Putamen (tissue), 1 donor: ENCODE measurements around the gene CCT4.
"Not testable (repeated sequence)": the region's sequence is repeated elsewhere in the genome, so short reads cannot be mapped to it uniquely, and the experiment has no call there.

Source experiments
- DNase-seq: peaks from one replicate; pipeline ENCODE4 v3.0.0-alpha.2; 2016; ENCODE audit warnings: low spot score

Gene CCT4

GRCh38 chr2:61888267-61889055, at the start of gene CCT4:
Gene CCT4, minus strand, starts transcription at chr2:61888656. Its CDS starts 149 bp downstream, at chr2:61888507.
- peak; percentile 89 for DNase-seq

- no peak for DNase-seq
Measured at GRCh38 chr2:61937886-61938285, 49.4 kb upstream of the CCT4 start.

GRCh38 chr2:61937098-61937497, 48.6 kb upstream of the CCT4 start:
- DNase-seq: no peak

- no peak for DNase-seq
Measured at GRCh38 chr2:61928826-61929461, 40.5 kb upstream of the CCT4 start.

GRCh38 chr2:61926531-61927477, 38.3 kb upstream of the CCT4 start:
- no peak for DNase-seq

- DNase-seq: no peak
Measured at GRCh38 chr2:61924895-61925663, 36.6 kb upstream of the CCT4 start.

GRCh38 chr2:61922714-61923113, 34.3 kb upstream of the CCT4 start:
- no peak for DNase-seq

GRCh38 chr2:61920548-61920947, 32.1 kb upstream of the CCT4 start:
- DNase-seq: no peak

- not testable (repeated sequence) for DNase-seq
Measured at GRCh38 chr2:61914794-61915193, 26.3 kb upstream of the CCT4 start.

GRCh38 chr2:61911510-61911909, 23.1 kb upstream of the CCT4 start:
- no peak for DNase-seq

- DNase-seq: no peak
Measured at GRCh38 chr2:61910603-61911002, 22.1 kb upstream of the CCT4 start.

- no peak for DNase-seq
Measured at GRCh38 chr2:61909116-61909515, 20.7 kb upstream of the CCT4 start.

- no peak for DNase-seq
Measured at GRCh38 chr2:61906186-61906470, 17.7 kb upstream of the CCT4 start.

GRCh38 chr2:61905372-61906185, 17.1 kb upstream of the CCT4 start, which contains the start of gene COMMD1:
Gene COMMD1, plus strand, starts transcription at chr2:61905674. Its CDS starts 5 bp downstream, at chr2:61905679.
- DNase-seq: peak; percentile 83

GRCh38 chr2:61900281-61900680, 11.8 kb upstream of the CCT4 start:
- DNase-seq: no peak

- no peak for DNase-seq
Measured at GRCh38 chr2:61898810-61899209, 10.4 kb upstream of the CCT4 start.

GRCh38 chr2:61887717-61888266, 664 bp downstream of the CCT4 start:
- DNase-seq: no peak

GRCh38 chr2:61885896-61886603, 2.4 kb downstream of the CCT4 start:
- no peak for DNase-seq

- DNase-seq: no peak
Measured at GRCh38 chr2:61882850-61883249, 5.6 kb downstream of the CCT4 start.

- not testable (repeated sequence) for DNase-seq
Measured at GRCh38 chr2:61879351-61879750, 9.1 kb downstream of the CCT4 start.
